H1 (cell line): ENCODE data around the gene ETV1. TPM values are rescaled to one million over a fixed set of nuclear protein-coding genes. Genes with fewer than 3 reads are reported as not detected.

Source experiments
- CHD7 ChIP-seq: fragments of 300-600 bp; sonication (generic); IDR thresholded peaks from 2 replicates; pipeline ENCODE4 v1.7.1; 2012; ENCODE audit warnings: low read length, moderate library complexity, mild to moderate bottlenecking, inconsistent platforms; ENCODE audit not compliant: insufficient replicate concordance
- SIN3A ChIP-seq, 2 experiments: IDR thresholded peaks in 1 of 2; conservative IDR thresholded peaks in 1 of 2; 2 replicates each; pipeline ENCODE4 v1.6.1; 2011 to 2012; ENCODE audit warnings: low read length in 2 of 2, improper control_type of control experiment in 1 of 2, low read depth in 1 of 2, mild to moderate bottlenecking in 1 of 2
- SP2 ChIP-seq: IDR thresholded peaks from 2 replicates; pipeline ENCODE4 v1.6.1; 2012; ENCODE audit warnings: mild to moderate bottlenecking, low read length, inconsistent platforms
- USF2 ChIP-seq: IDR thresholded peaks from 2 replicates; pipeline ENCODE4 v1.6.1; 2011; ENCODE audit warnings: low read length, improper control_type of control experiment
- ZNF274 ChIP-seq: IDR thresholded peaks from 2 replicates; pipeline ENCODE4 v1.7.0; 2012; ENCODE audit warnings: low read length, borderline replicate concordance; ENCODE audit errors: extremely low read depth
- polyA plus RNA-seq, 7 experiments: library from polyadenylated mRNA; depleted of rRNA in 3 of 7; stranded (reverse) in 5 of 7; unstranded in 2 of 7; fragments of >200 nt in 5 of 7; fragments of 200-250 nt in 2 of 7; gene quantifications; 1 replicate in 5 of 7; 2 replicates in 1 of 7; 4 replicates in 1 of 7; pipeline versions ENCODE4 v1.2.1 to v1.2.3, GENCODE V29; 2011 to 2013; ENCODE audit warnings: missing spikeins in 2 of 7, mixed read lengths in 2 of 7
- total RNA-seq: library from RNA; stranded (reverse); fragmentation: NEBNext Ultra II Directional; extraction: Animal tissue kit (Norgen Biotek cat#: 25700); gene quantifications from 2 replicates; pipeline ENCODE4 v1.2.1, GENCODE V29; 2021

Gene ETV1
- total and polyA plus RNA-seq, 2 of the 8 experiments (the other 6 are each of a cell fraction or from before 2014, with no cell fraction given) = 58.3 to 91.2 TPM

GRCh38 chr7:13856012-13856411, 133.5 kb downstream of the ETV1 start (continued):
- TF ChIP-seq CHD7 (no peak), SIN3A (conservative IDR thresholded peaks at IDR 0.05 in 1 of 2, IDR thresholded peaks at IDR 0.05 in 1 of 2; ENCODE audit: low read depth in 1 of 2, low read length in 2 of 2) (no peak), USF2 (no peak), ZNF274 (no peak), SP2 (no peak)
- TF ChIP-seq, all 59 proteins: peak for 0
